ENCODE data around the gene GULP1.

GULP1 gene

DNA sequence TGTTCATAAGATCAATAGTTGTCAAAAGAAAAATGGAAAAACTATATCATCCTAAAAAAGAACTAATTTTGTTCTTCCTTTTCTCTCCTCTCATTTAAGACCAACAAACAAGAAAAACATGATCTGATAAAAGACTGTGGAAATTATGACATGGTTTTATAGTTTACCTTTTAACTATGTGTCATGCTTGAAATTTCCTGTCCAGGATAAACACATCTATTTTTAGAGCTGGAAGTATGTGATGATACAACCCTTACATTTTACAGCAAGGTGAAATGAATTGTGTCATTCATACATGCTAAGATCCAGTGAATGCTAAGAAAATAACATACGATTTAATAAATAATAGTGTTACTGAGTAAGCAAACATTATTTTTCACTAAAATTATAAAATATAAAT, 89.9 kb downstream of the GULP1 start:
- no peak for DNase-seq

DNA sequence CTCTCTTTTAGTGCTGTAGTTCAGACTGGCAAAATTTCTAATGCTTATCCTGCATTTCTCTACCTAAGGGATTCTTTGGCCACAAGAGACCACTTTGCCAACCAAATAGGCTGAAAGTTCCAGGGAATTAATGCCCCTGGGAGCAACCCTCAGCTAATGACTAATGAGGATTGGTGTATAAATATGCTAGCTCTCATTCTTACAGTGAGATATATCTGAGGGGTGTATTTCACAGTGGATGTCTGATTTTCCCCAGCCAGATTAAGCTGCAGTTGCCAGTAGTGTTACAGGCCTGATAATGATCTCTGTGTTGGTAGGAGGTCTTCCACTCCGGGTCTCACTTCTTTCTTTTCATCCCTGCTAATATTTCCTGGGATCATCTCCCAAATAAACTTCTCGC, 90.4 kb downstream of the GULP1 start:
- DNase-seq, result no peak

DNA sequence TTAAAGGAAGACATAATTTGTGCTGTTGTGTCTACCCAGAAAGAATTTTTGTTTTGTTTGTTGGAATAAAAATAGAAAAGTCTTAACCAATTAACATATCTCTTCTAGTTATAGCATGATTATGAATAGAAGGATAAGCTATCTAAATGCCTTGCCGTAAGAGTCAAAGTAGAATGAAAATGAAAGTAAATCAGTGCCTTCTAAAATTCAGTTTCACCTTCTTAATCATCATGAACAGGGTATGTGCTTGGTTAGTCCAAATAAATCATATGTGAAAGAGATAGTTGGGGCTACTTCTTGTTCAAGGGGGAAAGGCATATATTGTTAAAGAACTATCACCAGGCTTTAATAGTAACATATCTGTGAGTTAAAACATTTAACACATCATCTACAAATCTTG, 91.5 kb downstream of the GULP1 start:
- DNase-seq, result no peak

DNA sequence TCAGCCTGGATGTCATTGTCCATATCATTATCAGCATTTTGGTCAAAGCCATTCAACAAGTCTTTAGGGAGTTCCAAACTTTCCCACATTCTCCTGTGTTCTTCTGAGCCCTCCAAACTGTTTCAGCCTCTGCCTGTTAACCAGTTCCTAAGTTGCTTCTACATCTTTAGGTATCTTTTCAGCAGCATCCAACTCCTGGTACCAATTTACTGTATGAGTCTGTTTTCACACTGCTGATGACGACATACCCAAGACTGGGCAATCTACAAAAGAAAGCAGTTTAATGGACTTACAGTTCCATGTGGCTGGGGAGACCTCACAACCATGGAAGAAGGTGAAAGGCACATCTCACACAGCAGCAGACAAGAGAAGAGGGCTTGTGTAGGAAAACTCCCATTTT, 94.2 kb downstream of the GULP1 start:
- no peak for DNase-seq

DNA sequence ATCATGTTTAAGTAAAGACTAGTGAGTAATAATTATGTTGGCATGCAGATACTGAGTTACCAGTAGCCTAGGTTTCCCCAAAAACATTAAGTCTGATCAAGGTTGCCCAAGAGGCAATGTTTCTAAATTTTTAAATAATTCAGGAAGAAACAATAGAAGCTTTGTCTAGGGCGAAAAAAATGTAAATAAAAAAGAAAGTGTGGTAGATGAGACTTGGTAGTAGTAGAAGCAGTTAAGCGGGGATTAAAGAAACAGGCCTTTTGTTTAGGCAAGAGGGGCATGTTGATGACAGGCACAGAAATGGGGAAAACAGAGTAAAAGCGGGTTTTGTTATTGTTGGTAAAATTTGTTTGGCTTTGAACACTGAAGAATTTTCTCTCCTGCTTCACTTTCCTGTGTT, 97.2 kb downstream of the GULP1 start:
- no peak for DNase-seq

DNA sequence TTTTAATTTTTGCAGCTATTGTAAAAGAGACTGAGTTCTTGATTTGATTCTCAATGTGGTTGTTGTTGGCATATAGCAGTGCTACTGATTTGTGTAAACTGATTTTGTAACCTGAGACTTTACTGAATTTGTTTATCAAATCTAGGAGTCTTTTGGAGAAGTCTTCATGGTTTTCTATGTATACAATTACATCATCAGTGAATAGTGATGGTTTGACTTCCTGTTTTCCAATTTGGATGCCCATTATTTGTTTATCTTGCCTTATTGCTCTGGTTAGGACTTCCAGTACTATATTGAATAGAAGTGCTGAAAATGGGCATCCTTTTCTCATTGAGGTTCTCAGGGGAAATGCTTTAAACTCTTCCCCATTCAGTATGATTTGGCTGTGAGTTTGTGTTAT, 99.7 kb downstream of the GULP1 start:
- no peak for DNase-seq

DNA sequence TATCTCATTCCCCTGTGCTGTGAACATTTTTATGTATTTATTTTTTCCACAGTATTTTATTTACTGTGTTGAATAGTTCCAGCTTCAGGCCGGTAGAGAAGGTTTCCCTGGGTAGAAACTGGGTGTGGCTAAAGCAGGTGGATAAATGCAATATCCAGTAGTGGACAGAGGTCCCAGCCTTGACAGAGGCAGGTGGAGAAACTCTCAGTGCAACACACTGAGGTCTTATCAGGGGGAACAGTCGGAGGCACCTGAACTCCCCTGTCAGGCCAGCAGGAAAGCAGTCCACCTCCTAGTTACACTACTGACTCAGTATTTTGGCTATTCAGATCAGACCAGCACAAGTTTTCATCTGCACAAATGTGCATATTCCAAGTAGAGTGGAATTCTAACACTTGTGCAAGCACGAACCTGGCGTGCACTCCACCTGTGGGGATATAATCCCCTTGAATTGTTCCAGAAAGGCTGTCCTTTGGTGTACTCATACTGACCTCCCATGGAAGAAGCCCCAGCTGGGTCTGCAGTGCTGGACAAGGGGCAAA, 103.3 kb downstream of the GULP1 start:
- DNase-seq, result no peak

DNA sequence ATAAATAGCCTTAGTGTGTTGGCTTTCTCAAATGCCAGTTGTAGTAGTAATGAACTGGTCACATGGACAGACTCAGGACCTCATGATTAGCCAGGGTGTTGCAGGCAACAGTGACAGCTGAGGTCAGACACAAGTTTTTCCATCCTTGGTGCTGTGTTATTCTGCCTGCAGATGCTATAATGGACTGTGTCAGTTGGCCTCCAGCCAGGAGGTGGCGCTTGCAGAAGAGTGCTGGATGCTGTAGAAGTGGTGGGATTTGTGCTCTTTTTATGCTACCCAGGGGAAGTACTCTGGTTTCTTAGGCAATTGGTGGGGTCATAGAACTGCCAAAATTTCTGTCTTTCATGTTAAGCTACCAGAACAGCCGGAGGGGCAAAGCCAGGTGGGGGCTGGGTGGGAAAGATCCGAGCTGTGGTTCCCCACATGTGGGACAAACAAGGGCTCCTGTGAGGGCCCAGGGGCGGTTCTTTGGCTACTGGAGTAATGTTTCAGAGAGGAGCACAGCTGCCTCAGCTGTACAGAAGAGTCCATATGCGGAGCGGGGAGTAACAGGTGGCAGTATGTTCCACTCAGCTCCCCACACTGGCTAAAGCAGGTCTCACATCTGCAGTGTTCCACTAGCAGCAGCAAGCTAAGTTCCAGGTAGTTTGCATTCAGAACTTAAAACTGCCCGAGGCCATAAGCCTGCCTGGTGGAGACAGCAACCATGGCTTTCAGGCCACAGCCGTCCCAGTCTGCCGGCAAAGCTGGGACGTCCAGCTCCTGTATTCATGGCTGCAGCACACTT, 104.4 kb downstream of the GULP1 start:
- DNase-seq, result no peak

DNA sequence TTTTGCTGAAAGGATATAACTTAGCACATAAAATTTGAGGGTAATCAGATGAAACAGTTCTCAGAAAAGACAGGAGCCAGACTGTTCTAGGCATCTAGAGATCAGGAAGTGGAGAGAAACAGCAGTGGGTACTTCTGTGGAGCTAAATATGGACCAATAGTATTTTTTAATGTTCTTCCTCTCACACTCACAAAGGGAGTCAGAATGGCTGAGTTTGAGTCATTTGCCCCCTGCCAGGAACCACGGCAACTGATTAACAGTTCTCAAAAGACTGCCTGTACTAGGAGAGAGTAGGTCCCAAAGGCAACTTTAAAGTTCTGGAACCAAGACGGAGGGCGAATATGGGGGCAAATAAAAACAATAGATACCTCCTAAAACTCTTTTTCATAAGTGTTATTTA, 107.5 kb downstream of the GULP1 start:
- no peak for DNase-seq

DNA sequence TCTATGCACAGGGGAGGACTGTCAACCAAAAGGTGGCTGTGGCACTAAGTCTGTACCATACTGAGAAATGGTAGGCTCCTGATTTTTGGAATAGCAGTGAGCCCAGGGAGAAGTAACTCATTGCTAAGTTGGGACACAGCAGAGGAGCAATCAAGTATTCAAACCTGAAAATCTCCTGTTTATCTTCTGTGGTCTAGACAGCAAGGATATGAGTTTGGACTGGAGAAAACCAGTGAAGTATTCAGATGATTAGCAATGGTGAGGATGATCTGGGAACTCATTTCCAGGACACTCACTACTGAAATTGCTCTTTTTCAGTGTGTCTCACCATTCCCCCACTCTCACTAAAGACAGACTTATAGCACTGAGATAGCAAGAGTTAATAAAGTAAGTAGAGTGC, 112.0 kb downstream of the GULP1 start:
- no peak for DNase-seq

DNA sequence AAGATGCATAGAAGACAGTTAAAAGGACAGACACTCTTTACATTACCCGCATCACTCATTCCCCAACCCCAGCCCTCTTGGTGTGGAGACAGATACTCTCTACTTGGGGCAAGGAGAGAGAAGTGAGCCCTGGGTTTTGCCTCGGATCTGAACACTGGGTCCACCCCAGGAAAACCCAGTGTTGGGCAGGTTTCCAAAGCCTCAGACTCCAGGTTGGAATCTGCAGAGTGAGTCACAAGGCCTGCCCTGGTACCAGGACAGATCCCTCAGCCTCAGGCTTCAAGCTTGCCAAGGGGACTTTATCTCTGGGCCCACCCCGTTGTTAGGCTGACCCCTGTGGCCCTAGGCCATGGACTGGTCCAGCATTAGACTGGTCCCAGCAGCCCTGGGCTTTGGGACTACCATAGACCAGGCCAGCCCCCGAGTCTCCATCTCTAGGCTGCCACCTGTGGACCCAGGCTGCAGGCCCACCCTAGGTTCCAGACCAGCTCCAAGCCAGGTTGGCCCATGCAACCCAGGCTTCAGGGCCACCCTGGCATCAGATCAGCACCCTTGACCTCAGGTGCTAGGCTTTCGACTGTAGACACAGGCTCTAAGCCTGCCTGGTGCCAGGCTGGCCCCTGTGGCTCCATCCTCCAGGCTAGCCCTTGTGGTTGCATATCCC, 112.8 kb downstream of the GULP1 start:
- DNase-seq, result no peak

DNA sequence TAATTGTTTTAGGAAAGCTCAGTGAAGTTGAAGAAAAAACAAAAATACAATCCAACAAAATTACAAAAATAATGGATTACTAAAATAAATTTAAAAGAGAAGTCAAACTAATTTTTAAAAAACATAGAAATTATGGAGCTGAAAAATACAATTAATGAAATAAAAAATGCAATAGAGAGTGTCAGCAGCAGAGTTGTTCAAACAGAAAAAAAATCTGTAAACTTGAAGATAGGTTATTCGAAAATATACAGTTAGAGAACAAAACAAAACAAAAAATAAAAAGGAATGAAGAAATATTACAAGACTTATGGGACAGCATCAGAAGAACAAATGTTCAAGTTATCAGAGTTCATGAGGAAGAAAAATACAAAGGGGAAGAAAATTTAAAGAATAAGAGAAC, 114.7 kb downstream of the GULP1 start:
- no peak for DNase-seq

DNA sequence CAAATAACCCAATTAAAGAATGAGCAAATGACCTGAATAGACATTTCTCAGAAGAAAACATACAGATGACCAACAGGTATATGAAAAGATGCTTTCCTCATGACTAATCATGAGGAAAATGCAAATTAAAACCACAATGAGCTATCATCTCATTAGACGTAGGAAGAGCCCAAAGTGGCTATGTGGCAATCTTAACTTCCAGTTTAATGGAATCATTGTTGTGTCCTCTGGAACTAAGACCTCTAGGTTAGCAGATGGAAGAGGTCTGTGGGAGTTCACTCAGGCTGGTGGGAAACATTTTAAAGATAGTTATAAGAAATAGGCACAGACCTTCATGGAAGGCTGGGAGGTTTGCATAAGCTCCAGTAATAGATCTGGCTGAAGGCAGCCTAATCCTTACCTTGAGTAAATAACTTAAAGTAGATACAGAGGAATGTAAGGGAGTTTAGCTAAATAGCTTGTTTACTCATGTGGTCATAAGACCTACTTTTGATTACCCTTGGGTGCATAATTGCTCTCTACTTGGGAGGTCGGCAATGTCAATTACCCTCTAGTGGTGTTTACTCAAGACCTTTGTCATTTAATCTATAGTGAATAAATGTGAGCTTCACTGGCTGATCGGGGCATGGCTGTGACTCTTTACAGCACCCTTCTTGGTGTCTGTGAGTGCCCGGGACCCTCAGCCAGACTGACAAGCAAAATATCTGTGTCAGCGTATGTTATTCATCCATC, 119.0 kb downstream of the GULP1 start:
- DNase-seq, result no peak

DNA sequence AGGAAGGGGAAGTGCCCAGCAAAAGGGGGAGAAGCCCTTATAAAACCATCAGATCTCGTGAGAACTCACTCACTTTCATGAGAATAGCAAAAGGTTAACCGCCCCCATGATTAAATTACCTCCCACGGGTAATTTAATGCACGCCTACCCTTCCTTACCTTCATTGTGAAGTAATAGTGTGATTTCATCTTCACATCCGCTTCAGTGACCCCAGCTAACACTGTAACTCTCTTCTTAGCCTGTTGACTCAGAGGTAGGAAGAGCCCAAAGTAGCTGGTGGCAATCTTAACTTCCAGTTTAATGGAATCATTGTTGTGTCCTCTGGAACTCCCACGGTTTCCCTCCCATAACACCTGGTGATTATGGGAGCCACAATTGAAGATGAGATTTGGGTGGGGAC, 120.5 kb downstream of the GULP1 start:
- DNase-seq, result no peak

DNA sequence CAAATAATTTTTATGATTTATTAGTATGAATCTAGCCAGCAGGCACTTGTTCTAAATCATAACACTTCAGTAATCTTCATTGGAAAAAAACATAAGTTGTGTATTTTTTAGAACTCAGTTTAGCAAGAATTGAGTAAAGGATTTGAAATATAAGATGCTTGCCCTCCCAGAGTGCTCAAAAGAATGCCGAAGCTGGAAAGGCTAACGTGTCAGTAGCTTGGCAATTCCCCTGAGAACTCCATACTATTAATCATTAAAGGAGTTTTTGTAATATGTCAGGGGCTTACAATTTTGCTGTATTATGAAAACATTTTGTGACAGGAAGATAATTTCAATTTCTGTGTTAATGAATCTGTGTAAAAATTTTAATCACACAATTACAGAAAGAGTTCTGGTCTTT, 122.7 kb downstream of the GULP1 start:
- no peak for DNase-seq

DNA sequence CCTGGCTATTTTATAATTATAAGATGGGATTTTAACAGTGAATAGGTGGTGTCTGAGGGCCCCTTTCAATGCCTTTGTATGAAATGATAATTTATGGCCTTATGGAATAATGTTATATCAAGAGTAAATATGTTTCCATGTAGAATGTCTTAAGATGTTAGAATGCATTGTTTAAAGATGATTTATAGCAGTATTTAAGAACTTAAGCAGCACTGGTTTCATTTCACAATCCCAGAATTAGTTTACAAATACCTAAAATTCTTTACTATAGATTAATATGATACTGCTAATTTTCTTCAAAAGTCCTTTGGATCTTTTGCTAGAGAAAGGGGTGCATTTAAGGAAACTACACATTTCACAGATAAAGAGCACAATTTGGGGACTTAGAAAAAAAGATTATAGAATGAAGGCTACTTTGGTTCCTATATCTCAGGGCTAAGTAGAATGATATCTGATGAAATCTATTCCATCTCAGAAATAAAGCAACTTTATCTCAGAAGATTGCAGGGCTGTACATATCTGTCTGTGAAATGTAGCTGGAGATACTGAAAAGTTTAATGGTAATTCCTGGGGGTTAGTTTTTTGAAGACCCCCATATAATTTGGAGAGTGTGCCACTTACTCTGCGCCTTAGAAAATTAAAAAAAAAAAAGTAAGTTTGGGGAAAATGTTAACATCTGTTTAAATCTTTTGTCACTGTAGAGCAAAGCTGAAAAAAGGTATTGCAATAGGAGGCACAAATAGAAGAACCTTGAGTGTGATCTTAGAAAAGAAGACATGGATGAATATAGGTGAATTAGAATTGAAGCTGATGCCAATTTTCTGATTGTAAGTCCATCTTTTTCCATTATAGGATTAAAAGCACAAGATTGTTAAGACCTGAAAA, 123.4 kb downstream of the GULP1 start:
- no peak for DNase-seq

DNA sequence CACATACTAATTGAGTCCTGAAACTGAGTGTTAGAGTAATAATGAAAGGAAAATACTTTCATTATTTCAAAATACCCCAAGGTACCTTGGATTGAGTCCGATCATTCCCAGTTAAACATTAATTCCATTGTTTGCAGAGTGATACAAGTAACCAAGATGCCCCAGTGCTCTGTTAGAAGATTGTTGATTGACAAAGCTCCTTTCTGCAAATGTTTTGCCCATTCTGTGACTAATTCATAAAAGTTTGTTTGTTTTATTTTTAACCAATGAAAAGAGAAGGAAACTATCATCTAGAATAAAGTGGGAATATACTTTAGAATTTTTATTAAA, 124.0 kb downstream of the GULP1 start:
- DNase-seq, result no peak

DNA sequence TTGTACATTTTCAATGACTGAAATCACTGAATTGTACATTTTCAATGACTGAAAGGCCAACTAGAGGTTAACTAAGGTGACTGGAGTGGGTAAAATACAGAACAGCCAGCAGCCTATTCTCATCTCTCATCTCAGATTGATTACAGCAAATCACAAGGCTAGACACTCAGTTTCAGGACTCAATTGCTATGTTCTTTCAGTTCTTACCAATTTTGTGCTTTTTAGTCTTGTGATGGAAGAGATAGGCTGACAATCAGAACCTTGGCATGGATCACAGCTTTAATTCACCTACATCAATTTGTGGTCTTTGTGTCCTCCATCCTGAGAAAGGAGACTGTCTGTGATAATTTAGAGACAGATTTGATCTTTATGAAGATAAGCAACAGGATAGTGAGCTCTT, 124.7 kb downstream of the GULP1 start:
- no peak for DNase-seq

DNA sequence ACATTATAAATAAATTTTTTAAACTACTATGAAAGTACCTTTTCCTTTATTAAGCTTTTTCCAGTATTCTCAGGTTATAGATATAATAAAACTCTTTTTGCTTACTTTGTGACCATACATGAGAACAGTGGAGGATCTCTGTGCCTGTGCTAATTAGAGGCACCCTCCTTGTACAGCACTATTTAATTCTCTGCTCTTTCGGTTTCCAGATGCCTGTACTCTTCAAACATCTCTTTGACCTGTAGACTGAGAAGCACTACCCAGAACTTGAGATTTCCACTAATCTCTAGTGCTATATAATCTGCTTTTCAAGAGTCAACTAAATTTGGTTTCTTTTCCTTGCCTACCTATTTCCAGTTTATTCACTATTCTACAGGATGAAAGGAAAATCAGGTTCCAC, 131.1 kb downstream of the GULP1 start:
- DNase-seq, result no peak

DNA sequence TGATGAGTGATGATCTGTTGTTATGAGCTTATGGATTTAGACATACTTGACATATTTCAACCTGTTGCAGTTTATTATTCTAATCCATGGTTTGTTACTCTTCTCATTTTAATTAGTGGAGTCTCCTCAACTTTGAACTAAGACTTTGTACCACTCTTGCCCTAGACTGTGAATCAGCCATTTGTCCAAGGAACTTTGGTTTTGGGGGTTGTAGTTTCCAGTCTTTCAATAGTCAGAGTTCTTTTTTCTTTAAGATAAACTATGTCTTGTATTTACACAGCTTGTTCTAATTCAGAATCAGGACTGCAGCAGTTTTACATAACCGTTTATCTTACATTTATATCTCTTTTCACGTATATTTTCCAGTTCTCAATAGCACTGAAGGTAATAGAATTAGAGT, 133.6 kb downstream of the GULP1 start:
- no peak for DNase-seq

DNA sequence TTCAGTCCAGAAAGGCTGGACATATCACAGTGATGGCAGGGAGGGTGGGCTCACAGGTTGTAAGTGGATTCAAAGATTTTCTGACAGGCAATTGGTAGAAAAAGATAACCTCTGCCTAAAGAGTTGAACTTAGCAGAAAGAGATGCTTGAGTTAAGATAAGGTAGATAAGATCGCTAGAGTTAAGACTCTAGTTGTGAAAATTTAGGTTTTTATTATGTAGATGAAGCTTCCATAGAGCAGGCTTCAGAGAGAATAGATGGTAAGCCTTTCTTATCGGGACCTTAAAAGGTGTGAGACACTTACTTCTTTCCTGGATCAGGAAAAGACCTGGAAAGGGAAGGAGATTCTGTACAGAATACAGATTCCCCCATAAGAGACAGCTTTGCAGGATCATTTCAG, 134.4 kb downstream of the GULP1 start:
- no peak for DNase-seq

DNA sequence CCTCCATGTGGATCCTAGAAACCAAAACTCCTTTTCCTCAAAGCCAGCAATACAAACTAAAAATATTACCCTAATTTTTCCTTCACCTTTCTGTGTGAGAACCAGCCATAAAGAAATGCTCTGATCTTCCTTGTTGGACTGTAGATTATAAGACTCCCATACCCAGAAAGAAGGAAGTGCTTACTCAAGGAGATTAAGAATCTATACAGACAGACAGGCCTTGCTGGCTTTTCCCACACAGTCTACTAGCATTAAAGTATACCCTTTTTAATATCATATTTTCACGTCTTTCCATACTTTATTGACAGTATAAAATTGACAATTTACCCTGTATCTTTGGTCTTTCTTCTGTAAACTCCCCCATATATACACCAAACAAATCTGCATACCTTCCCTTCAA, 139.0 kb downstream of the GULP1 start:
- no peak for DNase-seq

DNA sequence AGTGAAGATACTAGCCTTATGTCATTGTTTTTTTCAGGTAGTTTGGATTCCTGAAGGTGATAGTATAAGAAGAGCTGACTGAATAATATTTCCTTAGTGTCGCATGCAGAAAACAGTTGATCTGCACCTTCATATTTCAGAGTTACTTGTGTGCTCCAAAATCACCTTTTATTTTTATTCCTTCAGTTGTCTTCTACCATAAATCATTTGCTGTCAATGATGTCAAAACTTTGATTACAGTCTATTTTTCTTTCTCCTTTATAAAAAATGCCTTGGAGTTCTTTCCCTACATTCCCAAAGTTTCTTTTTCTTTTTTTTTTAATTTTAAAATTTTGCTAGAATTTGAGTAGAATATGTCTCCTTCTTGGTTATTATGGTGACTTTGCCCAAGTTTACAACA, 142.3 kb downstream of the GULP1 start:
- DNase-seq, result no peak
